ENCODE data around the gene SUMF1. TPM values are rescaled to one million over a fixed set of nuclear protein-coding genes. Genes with fewer than 3 reads are reported as not detected.

The SUMF1 gene
- total and polyA plus RNA-seq, 3 donors from 2014 or later: 18.8 to 42.6 (median 27.6) TPM

DNA sequence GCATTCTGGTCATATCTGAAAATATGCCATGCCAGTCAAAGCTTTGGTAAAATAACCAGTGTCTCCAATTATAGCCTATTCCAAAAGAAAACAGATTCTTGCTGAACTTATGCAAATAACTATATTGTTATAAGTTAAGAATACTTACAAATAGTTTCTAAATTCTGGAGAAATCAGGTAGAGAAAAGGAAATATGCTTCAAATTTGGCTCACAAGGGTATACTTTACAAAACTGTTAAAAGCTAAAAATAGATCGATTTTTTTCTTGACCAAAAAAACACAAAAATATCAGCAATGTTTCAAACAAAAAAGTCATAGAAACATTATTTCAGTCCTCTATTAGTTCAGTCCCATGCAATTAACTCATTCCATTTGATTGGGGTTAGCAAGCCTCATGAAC lies 140.2 kb downstream of the SUMF1 start:
- Histone ChIP-seq H3K27ac (no peak overlapping the region), H3K4me3 (no peak overlapping the region), H3K9me3 (no peaks in the 10 kb centered on the region), H3K36me3 (ENCODE audit: low read depth, missing control alignments) (no peaks in the 10 kb centered on the region), H3K27me3 (no peaks in the 10 kb centered on the region), H3K4me1 (no peaks in the 10 kb centered on the region)
- no peak for DNase-seq
- WGBS, 2 donors: 76 to 79% methylated on average over 1 of the region's 1 CpG
- TF ChIP-seq POLR2A (IDR thresholded peaks at IDR 0.05): no peak
- TF ChIP-seq, protein P1, sequence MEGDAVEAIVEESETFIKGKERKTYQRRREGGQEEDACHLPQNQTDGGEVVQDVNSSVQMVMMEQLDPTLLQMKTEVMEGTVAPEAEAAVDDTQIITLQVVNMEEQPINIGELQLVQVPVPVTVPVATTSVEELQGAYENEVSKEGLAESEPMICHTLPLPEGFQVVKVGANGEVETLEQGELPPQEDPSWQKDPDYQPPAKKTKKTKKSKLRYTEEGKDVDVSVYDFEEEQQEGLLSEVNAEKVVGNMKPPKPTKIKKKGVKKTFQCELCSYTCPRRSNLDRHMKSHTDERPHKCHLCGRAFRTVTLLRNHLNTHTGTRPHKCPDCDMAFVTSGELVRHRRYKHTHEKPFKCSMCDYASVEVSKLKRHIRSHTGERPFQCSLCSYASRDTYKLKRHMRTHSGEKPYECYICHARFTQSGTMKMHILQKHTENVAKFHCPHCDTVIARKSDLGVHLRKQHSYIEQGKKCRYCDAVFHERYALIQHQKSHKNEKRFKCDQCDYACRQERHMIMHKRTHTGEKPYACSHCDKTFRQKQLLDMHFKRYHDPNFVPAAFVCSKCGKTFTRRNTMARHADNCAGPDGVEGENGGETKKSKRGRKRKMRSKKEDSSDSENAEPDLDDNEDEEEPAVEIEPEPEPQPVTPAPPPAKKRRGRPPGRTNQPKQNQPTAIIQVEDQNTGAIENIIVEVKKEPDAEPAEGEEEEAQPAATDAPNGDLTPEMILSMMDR (IDR thresholded peaks at IDR 0.05): no peak
- intact Hi-C loops (cut with DNase I; ENCODE audit: low total_unique reads): no loop called here

DNA sequence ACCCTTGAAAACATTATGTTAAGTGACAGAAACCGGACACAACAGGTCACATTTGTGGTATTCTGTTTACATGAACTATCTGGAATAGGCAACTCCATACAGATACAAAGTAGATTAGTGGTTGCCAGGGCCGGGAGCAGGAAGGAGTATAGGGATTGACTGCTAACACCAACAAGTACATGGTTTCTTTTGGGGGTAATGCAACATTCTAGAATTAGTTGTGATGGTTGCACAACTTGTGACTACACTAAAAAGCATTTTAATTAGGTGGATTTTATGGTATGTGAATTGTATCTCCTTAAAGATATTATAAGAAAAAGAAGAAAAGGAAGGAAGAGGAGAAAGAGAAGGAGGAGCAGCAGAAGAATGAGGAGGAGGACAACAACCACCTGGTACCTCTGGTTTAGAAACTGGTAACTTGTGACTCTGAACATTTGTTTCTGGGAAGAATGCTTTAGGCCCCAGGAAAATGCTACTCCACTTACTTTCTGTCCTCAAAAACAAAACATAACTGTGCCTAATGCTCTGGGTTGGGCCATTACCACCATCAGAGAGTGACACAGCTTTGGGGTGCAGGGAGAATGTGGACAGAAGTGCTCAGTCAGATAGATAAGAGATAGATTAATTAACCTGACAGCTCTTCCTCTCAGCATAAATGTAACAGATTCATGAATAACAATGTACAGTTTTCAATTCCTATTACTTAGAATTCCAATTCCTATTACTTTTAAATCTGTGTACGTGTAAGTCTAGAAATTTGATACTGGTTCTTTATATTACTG lies 143.6 kb downstream of the SUMF1 start:
- H3K4me3 ChIP-seq: no peak overlapping the region
- WGBS, 2 donors: 89 to 92% methylated on average over 3 of the region's 3 CpGs
- no peaks in the 10 kb centered on the region for H3K9me3 ChIP-seq

DNA sequence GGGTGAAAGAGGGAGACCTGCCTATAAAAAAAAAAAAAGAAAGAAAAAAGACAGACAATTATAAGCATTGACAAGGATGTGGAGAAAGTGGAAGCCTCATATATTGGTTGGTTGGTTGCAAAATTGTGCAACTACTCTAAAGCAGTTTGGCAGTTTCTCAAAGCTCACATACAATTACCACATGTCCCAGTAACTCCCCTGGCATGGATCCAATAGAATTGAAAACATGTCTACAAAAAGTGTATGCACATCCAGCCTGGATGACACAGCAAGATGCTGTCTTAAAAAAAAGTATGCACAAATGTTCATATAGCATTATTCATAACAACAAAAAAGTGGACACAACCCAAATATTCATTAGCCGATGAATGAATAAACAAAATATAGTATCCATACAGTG lies 144.4 kb downstream of the SUMF1 start:
- TF ChIP-seq, protein P1 (IDR thresholded peaks at IDR 0.05): no peak
- TF ChIP-seq POLR2A (IDR thresholded peaks at IDR 0.05): no peak
- intact Hi-C loops (cut with DNase I; ENCODE audit: low total_unique reads): no loop called here
- Histone ChIP-seq H3K27me3 (no peaks in the 10 kb centered on the region), H3K4me3 (no peak overlapping the region), H3K4me1 (no peaks in the 10 kb centered on the region), H3K27ac (no peak overlapping the region), H3K36me3 (ENCODE audit: low read depth, missing control alignments) (no peaks in the 10 kb centered on the region), H3K9me3 (no peaks in the 10 kb centered on the region)
- no peak for DNase-seq
- WGBS, 2 donors: 92 to 98% methylated on average over 1 of the region's 1 CpG

More for the DNA sequence above, 143.6 kb downstream of the SUMF1 start:
- H3K27me3 ChIP-seq: no peaks in the 10 kb centered on the region
- H3K4me1 ChIP-seq: no peaks in the 10 kb centered on the region
- DNase-seq: no peak
- intact Hi-C loops (cut with DNase I; ENCODE audit: low total_unique reads): no loop called here
- H3K27ac ChIP-seq: no peak overlapping the region
- TF ChIP-seq, protein P1 (IDR thresholded peaks at IDR 0.05): no peak
- TF ChIP-seq POLR2A (IDR thresholded peaks at IDR 0.05): no peak
- no peaks in the 10 kb centered on the region for H3K36me3 ChIP-seq (ENCODE audit: low read depth, missing control alignments)

DNA sequence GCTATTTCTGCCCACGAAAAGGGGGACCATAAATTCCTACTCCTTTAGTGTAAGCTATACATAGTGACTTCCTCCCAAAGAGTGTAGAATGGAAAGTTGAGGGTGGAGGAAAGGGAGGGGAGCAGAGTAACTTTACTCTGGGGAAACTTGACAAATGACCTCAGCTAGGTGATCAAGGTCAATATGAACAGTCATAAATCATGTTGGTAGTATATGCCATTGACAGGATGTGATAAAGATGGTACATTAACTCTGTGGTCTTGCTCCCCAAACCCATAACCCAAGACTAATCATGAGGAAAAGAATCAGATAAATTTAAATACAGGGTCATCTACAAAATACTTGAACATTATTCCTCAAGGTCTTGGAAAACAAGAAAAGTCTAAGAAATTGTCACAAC lies 145.3 kb downstream of the SUMF1 start:
- no peak overlapping the region for H3K27ac ChIP-seq
- intact Hi-C loops (cut with DNase I; ENCODE audit: low total_unique reads): no loop called here
- no peaks in the 10 kb centered on the region for H3K27me3 ChIP-seq
- DNase-seq: no peak
- no peaks in the 10 kb centered on the region for H3K9me3 ChIP-seq
- no peaks in the 10 kb centered on the region for H3K4me1 ChIP-seq
- TF ChIP-seq, protein P1 (IDR thresholded peaks at IDR 0.05): no peak
- no peak for TF ChIP-seq POLR2A (IDR thresholded peaks at IDR 0.05)
- H3K4me3 ChIP-seq: no peak overlapping the region
- H3K36me3 ChIP-seq (ENCODE audit: low read depth, missing control alignments): no peaks in the 10 kb centered on the region
- WGBS, 2 donors: 81 to 88% methylated on average over 1 of the region's 1 CpG
